Activated T-helper 1 cell treated with anti-CD3 and anti-CD28 coated beads, Interleukin-12 subunit alpha, Interleukin-12 subunit beta, Interleukin-2, Interleukin-4 antibody, amounts not matched to agents 30 ng/mL and 10 ng/mL and 1 ng/mL, durations not matched to agents 14 hours and 24 hours and 36 hours (primary cell): Measurements from ENCODE around the gene SLC16A7. TPM values are rescaled to one million over a fixed set of nuclear protein-coding genes. Genes with fewer than 3 reads are reported as not detected.

ENCODE experiments used
- DNase-seq: peaks from one replicate; pipeline ENCODE4 v3.0.0; 2021; ENCODE audit warnings: low spot score
- H3K27ac Mint-ChIP-seq: one replicate; pipeline ENCODE4 v1.8.0; 2021; ENCODE audit warnings: mild to moderate bottlenecking, mixed read lengths
- H3K27me3 Mint-ChIP-seq: one replicate; pipeline ENCODE4 v1.8.0; 2022; ENCODE audit warnings: mild to moderate bottlenecking, moderate library complexity, mixed read lengths; ENCODE audit not compliant: insufficient read depth
- H3K36me3 Mint-ChIP-seq: one replicate; pipeline ENCODE4 v1.8.0; 2021; ENCODE audit warnings: low read depth, mixed read lengths
- H3K4me1 Mint-ChIP-seq: one replicate; pipeline ENCODE4 v1.8.0; 2021; ENCODE audit warnings: low read depth, mixed read lengths
- H3K4me3 Mint-ChIP-seq: one replicate; pipeline ENCODE4 v1.8.0; 2021; ENCODE audit warnings: mild to moderate bottlenecking, moderate library complexity, mixed read lengths
- H3K9me3 Mint-ChIP-seq: one replicate; pipeline ENCODE4 v1.8.0; 2021; ENCODE audit warnings: mixed read lengths
- intact Hi-C: fragments of 100-400 bp; cut with micrococcal nuclease; formaldehyde crosslinking; loops from one replicate; pipeline ENCODE4 v1.15.1; 2024
- total RNA-seq: library from RNA; stranded (reverse); gene quantifications from 2 replicates; pipeline ENCODE4 v1.2.3, GENCODE V29; 2022

Gene SLC16A7
- total RNA-seq, 1 donor from 2014 or later: 38.7 TPM

GRCh38 chr12:59657266-59657665 is 61.4 kb downstream of the SLC16A7 start:
- H3K27me3 Mint-ChIP-seq: no peaks in the 10 kb centered on the region
- H3K36me3 Mint-ChIP-seq: peaks cover 3% of the 10 kb centered on the region
- peaks cover 5% of the 10 kb centered on the region for H3K4me1 Mint-ChIP-seq
- no peaks in the 10 kb centered on the region for H3K9me3 Mint-ChIP-seq
- no peak overlapping the region for H3K4me3 Mint-ChIP-seq
- DNase-seq: no peak
- H3K27ac Mint-ChIP-seq: no peak overlapping the region
- intact Hi-C loops: no loop called here

GRCh38 chr12:59657711-59658110 is 61.9 kb downstream of the SLC16A7 start:
- Mint-ChIP-seq H3K4me3 (no peak overlapping the region), H3K4me1 (peaks cover 5% of the 10 kb centered on the region), H3K36me3 (peaks cover 3% of the 10 kb centered on the region), H3K9me3 (no peaks in the 10 kb centered on the region), H3K27me3 (no peaks in the 10 kb centered on the region), H3K27ac (no peak overlapping the region)
- DNase-seq: no peak
- intact Hi-C loops: no loop called here

- peaks cover 5% of the 10 kb centered on the region for H3K4me1 Mint-ChIP-seq
- H3K4me3 Mint-ChIP-seq: no peak overlapping the region
- intact Hi-C loops: no loop called here
- H3K27me3 Mint-ChIP-seq: no peaks in the 10 kb centered on the region
- no peak for DNase-seq
- H3K27ac Mint-ChIP-seq: no peak overlapping the region
- H3K9me3 Mint-ChIP-seq: peaks cover 3% of the 10 kb centered on the region
- H3K36me3 Mint-ChIP-seq: peaks cover 3% of the 10 kb centered on the region
These were observed 64.3 kb downstream of the SLC16A7 start for GRCh38 chr12:59660148-59660547.

- H3K36me3 Mint-ChIP-seq: peaks cover 3% of the 10 kb centered on the region
These were observed 65.2 kb downstream of the SLC16A7 start for GRCh38 chr12:59660921-59661597.

GRCh38 chr12:59664495-59664894 is 68.7 kb downstream of the SLC16A7 start:
- intact Hi-C loops: no loop called here
- no peaks in the 10 kb centered on the region for H3K27me3 Mint-ChIP-seq
- H3K4me1 Mint-ChIP-seq: peaks cover 5% of the 10 kb centered on the region
- no peak overlapping the region for H3K27ac Mint-ChIP-seq
- H3K36me3 Mint-ChIP-seq: peaks cover 11% of the 10 kb centered on the region
- no peak overlapping the region for H3K4me3 Mint-ChIP-seq
- no peak for DNase-seq
- peaks cover 32% of the 10 kb centered on the region for H3K9me3 Mint-ChIP-seq

More at GRCh38 chr12:59660921-59661597, 65.2 kb downstream of the SLC16A7 start:
- Mint-ChIP-seq H3K4me1 (peaks cover 5% of the 10 kb centered on the region), H3K27ac (no peak overlapping the region), H3K27me3 (no peaks in the 10 kb centered on the region), H3K9me3 (peaks cover 7% of the 10 kb centered on the region), H3K4me3 (no peak overlapping the region)
- DNase-seq: no peak
- intact Hi-C loops: no loop called here

- intact Hi-C loops: no loop called here
- H3K27me3 Mint-ChIP-seq: no peaks in the 10 kb centered on the region
- peaks cover 5% of the 10 kb centered on the region for H3K4me1 Mint-ChIP-seq
- no peak overlapping the region for H3K27ac Mint-ChIP-seq
- no peak overlapping the region for H3K4me3 Mint-ChIP-seq
- H3K9me3 Mint-ChIP-seq: peaks cover 32% of the 10 kb centered on the region
- H3K36me3 Mint-ChIP-seq: peaks cover 11% of the 10 kb centered on the region
- no peak for DNase-seq
These were observed 69.9 kb downstream of the SLC16A7 start for GRCh38 chr12:59665701-59666100.

GRCh38 chr12:59668674-59669073 is 72.8 kb downstream of the SLC16A7 start:
- Mint-ChIP-seq H3K9me3 (peaks cover 32% of the 10 kb centered on the region), H3K4me3 (no peak overlapping the region), H3K4me1 (no peaks in the 10 kb centered on the region), H3K27me3 (no peaks in the 10 kb centered on the region), H3K27ac (no peak overlapping the region), H3K36me3 (peaks cover 11% of the 10 kb centered on the region)
- intact Hi-C loops: no loop called here
- no peak for DNase-seq

GRCh38 chr12:59672273-59672672 is 76.4 kb downstream of the SLC16A7 start:
- Mint-ChIP-seq H3K36me3 (peaks cover 9% of the 10 kb centered on the region), H3K9me3 (peaks cover 17% of the 10 kb centered on the region), H3K4me3 (no peak overlapping the region), H3K27me3 (no peaks in the 10 kb centered on the region), H3K27ac (no peak overlapping the region), H3K4me1 (no peaks in the 10 kb centered on the region)
- intact Hi-C loops: no loop called here
- DNase-seq: no peak

GRCh38 chr12:59675461-59675860 is 79.6 kb downstream of the SLC16A7 start:
- DNase-seq: no peak
- no peak overlapping the region for H3K27ac Mint-ChIP-seq
- no peaks in the 10 kb centered on the region for H3K4me1 Mint-ChIP-seq
- H3K9me3 Mint-ChIP-seq: peaks cover 16% of the 10 kb centered on the region
- no peaks in the 10 kb centered on the region for H3K27me3 Mint-ChIP-seq
- intact Hi-C loops: no loop called here
- H3K4me3 Mint-ChIP-seq: no peak overlapping the region
- H3K36me3 Mint-ChIP-seq: peaks cover 10% of the 10 kb centered on the region

GRCh38 chr12:59677857-59678256 is 82.0 kb downstream of the SLC16A7 start:
- no peak for DNase-seq
- no peaks in the 10 kb centered on the region for H3K4me1 Mint-ChIP-seq
- no peak overlapping the region for H3K4me3 Mint-ChIP-seq
- peaks cover 10% of the 10 kb centered on the region for H3K36me3 Mint-ChIP-seq
- H3K27ac Mint-ChIP-seq: no peak overlapping the region
- H3K9me3 Mint-ChIP-seq: peaks cover 16% of the 10 kb centered on the region
- no peaks in the 10 kb centered on the region for H3K27me3 Mint-ChIP-seq
- intact Hi-C loops: no loop called here

- no peak for DNase-seq
- intact Hi-C loops: no loop called here
- Mint-ChIP-seq H3K27ac (no peak overlapping the region), H3K27me3 (no peaks in the 10 kb centered on the region), H3K36me3 (peaks cover 10% of the 10 kb centered on the region), H3K4me3 (no peak overlapping the region), H3K9me3 (peaks cover 16% of the 10 kb centered on the region), H3K4me1 (no peaks in the 10 kb centered on the region)
These were observed 83.1 kb downstream of the SLC16A7 start for GRCh38 chr12:59678759-59679411.

GRCh38 chr12:59689776-59690175 is 93.9 kb downstream of the SLC16A7 start:
- intact Hi-C loops: no loop called here

GRCh38 chr12:59695379-59695778 is 99.5 kb downstream of the SLC16A7 start:
- Mint-ChIP-seq H3K9me3 (peaks cover 8% of the 10 kb centered on the region), H3K27me3 (no peaks in the 10 kb centered on the region), H3K27ac (no peak overlapping the region), H3K4me3 (no peak overlapping the region), H3K4me1 (no peaks in the 10 kb centered on the region), H3K36me3 (peaks cover 4% of the 10 kb centered on the region)
- DNase-seq: no peak
- intact Hi-C loops: no loop called here

More at GRCh38 chr12:59689776-59690175, 93.9 kb downstream of the SLC16A7 start:
- Mint-ChIP-seq H3K36me3 (peaks cover 4% of the 10 kb centered on the region), H3K27ac (no peak overlapping the region), H3K27me3 (no peaks in the 10 kb centered on the region), H3K4me1 (no peaks in the 10 kb centered on the region), H3K4me3 (no peak overlapping the region), H3K9me3 (peaks cover 8% of the 10 kb centered on the region)
- no peak for DNase-seq
